ENCODE data around the gene AFF2. TPM values are rescaled to one million over a fixed set of nuclear protein-coding genes. Genes with fewer than 3 reads are reported as not detected.

Gene AFF2
- total RNA-seq, 1 experiment from 2014 or later = 0.05 TPM

DNA sequence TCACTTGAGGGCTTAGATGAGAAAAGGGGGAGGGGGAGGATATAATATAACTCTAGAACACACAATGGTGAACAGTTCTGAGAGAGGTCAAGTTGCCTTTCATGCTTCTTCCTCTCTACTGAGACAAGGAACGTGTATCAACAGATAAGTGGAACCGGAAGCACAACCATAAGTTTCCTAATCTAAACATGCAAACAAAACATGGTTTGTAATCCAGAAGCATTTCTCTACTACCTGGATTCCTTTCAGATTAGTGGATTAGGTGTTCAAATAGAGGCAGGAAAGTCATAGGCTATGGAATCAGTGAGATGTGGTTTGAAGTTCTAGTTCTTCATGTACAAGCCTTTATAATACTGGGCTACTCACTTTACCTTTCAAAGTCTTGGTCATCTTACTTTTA lies 544.1 kb downstream of the AFF2 start:
- no peaks in the 10 kb centered on the region for H4K20me1 ChIP-seq (ENCODE audit: insufficient read depth)
- no peaks in the 10 kb centered on the region for H3K4me1 ChIP-seq (ENCODE audit: control insufficient read depth in 1 of 2, insufficient read depth in 2 of 2, low read length in 2 of 2)
- H3K9ac ChIP-seq (ENCODE audit: low read length) = no peak overlapping the region
- no peak overlapping the region for H3K4me3 ChIP-seq (replicated peaks in 1 of 2; ENCODE audit: low read depth in 1 of 2, low read length in 2 of 2)
- TF ChIP-seq ZFX (IDR thresholded peaks at IDR 0.05) (no peak), POLR2A (IDR thresholded peaks at IDR 0.05; ENCODE audit: borderline replicate concordance, extremely low read depth, insufficient read depth, insufficient read length) (no peak), YY1 (IDR thresholded peaks at IDR 0.05; ENCODE audit: extremely low read depth, insufficient replicate concordance, low read depth, low read length) (no peak), FOSL1 (IDR thresholded peaks at IDR 0.05; ENCODE audit: low read depth) (no peak), CBX3 (IDR thresholded peaks at IDR 0.05; ENCODE audit: low read depth) (no peak), CEBPB (IDR thresholded peaks at IDR 0.05; ENCODE audit: low read depth) (no peak), ELF1 (IDR thresholded peaks at IDR 0.05; ENCODE audit: borderline replicate concordance, low read depth) (no peak), SIN3A (IDR thresholded peaks at IDR 0.05; ENCODE audit: low read depth) (no peak), POLR2AphosphoS5 (IDR thresholded peaks at IDR 0.05; ENCODE audit: low read depth, low read length) (no peak), ZNF274 (IDR thresholded peaks at IDR 0.05; ENCODE audit: low read depth, low read length) (no peak), JUND (IDR thresholded peaks at IDR 0.05) (no peak), SP1 (IDR thresholded peaks at IDR 0.05; ENCODE audit: low read depth) (no peak), EGR1 (IDR thresholded peaks at IDR 0.05; ENCODE audit: low read depth) (no peak)
- TF ChIP-seq, protein P1, sequence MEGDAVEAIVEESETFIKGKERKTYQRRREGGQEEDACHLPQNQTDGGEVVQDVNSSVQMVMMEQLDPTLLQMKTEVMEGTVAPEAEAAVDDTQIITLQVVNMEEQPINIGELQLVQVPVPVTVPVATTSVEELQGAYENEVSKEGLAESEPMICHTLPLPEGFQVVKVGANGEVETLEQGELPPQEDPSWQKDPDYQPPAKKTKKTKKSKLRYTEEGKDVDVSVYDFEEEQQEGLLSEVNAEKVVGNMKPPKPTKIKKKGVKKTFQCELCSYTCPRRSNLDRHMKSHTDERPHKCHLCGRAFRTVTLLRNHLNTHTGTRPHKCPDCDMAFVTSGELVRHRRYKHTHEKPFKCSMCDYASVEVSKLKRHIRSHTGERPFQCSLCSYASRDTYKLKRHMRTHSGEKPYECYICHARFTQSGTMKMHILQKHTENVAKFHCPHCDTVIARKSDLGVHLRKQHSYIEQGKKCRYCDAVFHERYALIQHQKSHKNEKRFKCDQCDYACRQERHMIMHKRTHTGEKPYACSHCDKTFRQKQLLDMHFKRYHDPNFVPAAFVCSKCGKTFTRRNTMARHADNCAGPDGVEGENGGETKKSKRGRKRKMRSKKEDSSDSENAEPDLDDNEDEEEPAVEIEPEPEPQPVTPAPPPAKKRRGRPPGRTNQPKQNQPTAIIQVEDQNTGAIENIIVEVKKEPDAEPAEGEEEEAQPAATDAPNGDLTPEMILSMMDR (IDR thresholded peaks at IDR 0.05 in 2 of 3, conservative IDR thresholded peaks at IDR 0.05 in 1 of 3; ENCODE audit: borderline replicate concordance in 1 of 3, insufficient read depth in 1 of 3, low read depth in 2 of 3, low read length in 2 of 3) = no peak
- TF ChIP-seq, protein P2, sequence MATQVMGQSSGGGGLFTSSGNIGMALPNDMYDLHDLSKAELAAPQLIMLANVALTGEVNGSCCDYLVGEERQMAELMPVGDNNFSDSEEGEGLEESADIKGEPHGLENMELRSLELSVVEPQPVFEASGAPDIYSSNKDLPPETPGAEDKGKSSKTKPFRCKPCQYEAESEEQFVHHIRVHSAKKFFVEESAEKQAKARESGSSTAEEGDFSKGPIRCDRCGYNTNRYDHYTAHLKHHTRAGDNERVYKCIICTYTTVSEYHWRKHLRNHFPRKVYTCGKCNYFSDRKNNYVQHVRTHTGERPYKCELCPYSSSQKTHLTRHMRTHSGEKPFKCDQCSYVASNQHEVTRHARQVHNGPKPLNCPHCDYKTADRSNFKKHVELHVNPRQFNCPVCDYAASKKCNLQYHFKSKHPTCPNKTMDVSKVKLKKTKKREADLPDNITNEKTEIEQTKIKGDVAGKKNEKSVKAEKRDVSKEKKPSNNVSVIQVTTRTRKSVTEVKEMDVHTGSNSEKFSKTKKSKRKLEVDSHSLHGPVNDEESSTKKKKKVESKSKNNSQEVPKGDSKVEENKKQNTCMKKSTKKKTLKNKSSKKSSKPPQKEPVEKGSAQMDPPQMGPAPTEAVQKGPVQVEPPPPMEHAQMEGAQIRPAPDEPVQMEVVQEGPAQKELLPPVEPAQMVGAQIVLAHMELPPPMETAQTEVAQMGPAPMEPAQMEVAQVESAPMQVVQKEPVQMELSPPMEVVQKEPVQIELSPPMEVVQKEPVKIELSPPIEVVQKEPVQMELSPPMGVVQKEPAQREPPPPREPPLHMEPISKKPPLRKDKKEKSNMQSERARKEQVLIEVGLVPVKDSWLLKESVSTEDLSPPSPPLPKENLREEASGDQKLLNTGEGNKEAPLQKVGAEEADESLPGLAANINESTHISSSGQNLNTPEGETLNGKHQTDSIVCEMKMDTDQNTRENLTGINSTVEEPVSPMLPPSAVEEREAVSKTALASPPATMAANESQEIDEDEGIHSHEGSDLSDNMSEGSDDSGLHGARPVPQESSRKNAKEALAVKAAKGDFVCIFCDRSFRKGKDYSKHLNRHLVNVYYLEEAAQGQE (IDR thresholded peaks at IDR 0.05; ENCODE audit: low read depth) = no peak
- TF ChIP-seq, protein P3, sequence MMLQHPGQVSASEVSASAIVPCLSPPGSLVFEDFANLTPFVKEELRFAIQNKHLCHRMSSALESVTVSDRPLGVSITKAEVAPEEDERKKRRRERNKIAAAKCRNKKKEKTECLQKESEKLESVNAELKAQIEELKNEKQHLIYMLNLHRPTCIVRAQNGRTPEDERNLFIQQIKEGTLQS (IDR thresholded peaks at IDR 0.05) = no peak
- TF ChIP-seq, protein P4, sequence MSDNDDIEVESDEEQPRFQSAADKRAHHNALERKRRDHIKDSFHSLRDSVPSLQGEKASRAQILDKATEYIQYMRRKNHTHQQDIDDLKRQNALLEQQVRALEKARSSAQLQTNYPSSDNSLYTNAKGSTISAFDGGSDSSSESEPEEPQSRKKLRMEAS (IDR thresholded peaks at IDR 0.05) = no peak
- TF ChIP-seq, protein P5, sequence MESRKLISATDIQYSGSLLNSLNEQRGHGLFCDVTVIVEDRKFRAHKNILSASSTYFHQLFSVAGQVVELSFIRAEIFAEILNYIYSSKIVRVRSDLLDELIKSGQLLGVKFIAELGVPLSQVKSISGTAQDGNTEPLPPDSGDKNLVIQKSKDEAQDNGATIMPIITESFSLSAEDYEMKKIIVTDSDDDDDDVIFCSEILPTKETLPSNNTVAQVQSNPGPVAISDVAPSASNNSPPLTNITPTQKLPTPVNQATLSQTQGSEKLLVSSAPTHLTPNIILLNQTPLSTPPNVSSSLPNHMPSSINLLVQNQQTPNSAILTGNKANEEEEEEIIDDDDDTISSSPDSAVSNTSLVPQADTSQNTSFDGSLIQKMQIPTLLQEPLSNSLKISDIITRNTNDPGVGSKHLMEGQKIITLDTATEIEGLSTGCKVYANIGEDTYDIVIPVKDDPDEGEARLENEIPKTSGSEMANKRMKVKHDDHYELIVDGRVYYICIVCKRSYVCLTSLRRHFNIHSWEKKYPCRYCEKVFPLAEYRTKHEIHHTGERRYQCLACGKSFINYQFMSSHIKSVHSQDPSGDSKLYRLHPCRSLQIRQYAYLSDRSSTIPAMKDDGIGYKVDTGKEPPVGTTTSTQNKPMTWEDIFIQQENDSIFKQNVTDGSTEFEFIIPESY (IDR thresholded peaks at IDR 0.05; ENCODE audit: extremely low read depth, insufficient replicate concordance, low read length) = no peak
- H3K79me2 ChIP-seq (ENCODE audit: insufficient read depth, low read length) = no peaks in the 10 kb centered on the region
- no TSS peak for BruUV-seq (replicated peaks)
- no peaks in the 10 kb centered on the region for H3K9me2 ChIP-seq (ENCODE audit: insufficient read depth)
- intact Hi-C loops (cut with micrococcal nuclease) = no loop called here
- no peaks in the 10 kb centered on the region for H3K27me3 ChIP-seq (ENCODE audit: insufficient read depth, low read length)
- CTCF ChIA-PET = no interaction called here
- no peak overlapping the region for H2AFZ ChIP-seq (ENCODE audit: low read depth, low read length, poor library complexity, severe bottlenecking)
- ATAC-seq (no peak), DNase-seq (ENCODE audit: low read depth, low spot score) (no peak)
- H3K27ac ChIP-seq (ENCODE audit: low read depth, low read length) = no peak overlapping the region
- H3K4me2 ChIP-seq (ENCODE audit: low read length) = no peak overlapping the region
- H3K9me3 ChIP-seq (ENCODE audit: control insufficient read depth in 1 of 2, insufficient read depth in 1 of 2, low read depth in 1 of 2, low read length in 2 of 2) = no peaks in the 10 kb centered on the region
- POLR2A ChIA-PET = no interaction called here
- RAD21 ChIA-PET (ENCODE audit: low non-redundant PET in 1 of 2, low total read pairs in 2 of 2, uncharacterized antibody in 2 of 2, unreplicated experiment in 2 of 2) = no interaction called here
- no peaks in the 10 kb centered on the region for H3K36me3 ChIP-seq (ENCODE audit: control insufficient read depth in 1 of 2, insufficient read depth in 2 of 2, low read length in 2 of 2)

Measured in HCT116 (cell line).